GM12875 (cell line): ENCODE data around the gene TANGO6.
"Not testable (repeated sequence)": the region's sequence is repeated elsewhere in the genome, so short reads cannot be mapped to it uniquely, and the experiment has no call there.

ENCODE experiments used
- H3K4me3 ChIP-seq: one replicate; pipeline ENCODE4 v1.5.1; 2011; ENCODE audit warnings: low read depth, low read length, control low read depth
- TF ChIP-seq, protein P1 (sequence below): IDR thresholded peaks from 2 replicates; pipeline ENCODE4 v1.5.1; 2011; ENCODE audit warnings: low read depth, mild to moderate bottlenecking, control low read depth, inconsistent platforms, low read length, moderate library complexity, borderline replicate concordance; ENCODE audit not compliant: insufficient read depth

Gene TANGO6

DNA sequence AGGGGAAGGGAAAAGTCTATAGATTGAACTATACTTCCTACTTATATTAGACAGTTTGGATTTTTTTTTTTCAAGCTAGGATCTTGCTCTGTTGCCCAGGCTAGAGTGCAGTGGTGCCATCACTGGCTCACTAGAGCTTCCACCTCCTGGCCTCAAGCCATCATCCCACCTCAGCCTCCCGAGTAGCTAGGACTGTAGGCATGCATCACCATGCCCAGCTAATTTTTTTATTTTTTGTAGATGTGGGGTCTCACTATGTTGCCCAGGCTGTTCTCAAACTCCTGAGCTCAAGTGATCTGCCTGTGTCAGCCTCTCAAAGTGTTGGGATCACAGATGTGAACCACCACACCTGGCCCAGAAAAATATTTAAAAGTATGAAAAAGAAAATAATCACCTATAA lies 141.1 kb downstream of the TANGO6 start:
- TF ChIP-seq, protein P1, sequence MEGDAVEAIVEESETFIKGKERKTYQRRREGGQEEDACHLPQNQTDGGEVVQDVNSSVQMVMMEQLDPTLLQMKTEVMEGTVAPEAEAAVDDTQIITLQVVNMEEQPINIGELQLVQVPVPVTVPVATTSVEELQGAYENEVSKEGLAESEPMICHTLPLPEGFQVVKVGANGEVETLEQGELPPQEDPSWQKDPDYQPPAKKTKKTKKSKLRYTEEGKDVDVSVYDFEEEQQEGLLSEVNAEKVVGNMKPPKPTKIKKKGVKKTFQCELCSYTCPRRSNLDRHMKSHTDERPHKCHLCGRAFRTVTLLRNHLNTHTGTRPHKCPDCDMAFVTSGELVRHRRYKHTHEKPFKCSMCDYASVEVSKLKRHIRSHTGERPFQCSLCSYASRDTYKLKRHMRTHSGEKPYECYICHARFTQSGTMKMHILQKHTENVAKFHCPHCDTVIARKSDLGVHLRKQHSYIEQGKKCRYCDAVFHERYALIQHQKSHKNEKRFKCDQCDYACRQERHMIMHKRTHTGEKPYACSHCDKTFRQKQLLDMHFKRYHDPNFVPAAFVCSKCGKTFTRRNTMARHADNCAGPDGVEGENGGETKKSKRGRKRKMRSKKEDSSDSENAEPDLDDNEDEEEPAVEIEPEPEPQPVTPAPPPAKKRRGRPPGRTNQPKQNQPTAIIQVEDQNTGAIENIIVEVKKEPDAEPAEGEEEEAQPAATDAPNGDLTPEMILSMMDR = no peak
- no peak overlapping the region for H3K4me3 ChIP-seq

DNA sequence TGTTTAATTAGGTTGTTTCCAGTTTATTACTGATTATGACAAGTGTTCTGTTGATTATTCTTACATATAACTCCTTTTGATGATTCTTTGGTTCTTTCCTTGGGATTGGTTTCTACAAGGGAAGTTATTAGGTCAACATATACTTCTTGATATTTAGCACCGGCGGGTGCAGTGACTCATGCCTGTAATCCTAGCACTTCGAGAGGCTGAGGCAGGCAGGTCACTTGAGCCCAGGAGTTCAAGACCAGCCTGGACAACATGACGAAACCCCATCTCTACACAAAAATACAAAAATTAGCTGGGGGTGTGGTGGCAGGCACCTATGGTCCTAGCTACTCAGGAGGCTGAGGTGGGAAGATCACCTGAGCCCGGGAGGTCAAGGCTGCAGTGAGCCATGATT lies 141.9 kb downstream of the TANGO6 start:
- H3K4me3 ChIP-seq = no peak overlapping the region
- TF ChIP-seq, protein P1 = no peak

DNA sequence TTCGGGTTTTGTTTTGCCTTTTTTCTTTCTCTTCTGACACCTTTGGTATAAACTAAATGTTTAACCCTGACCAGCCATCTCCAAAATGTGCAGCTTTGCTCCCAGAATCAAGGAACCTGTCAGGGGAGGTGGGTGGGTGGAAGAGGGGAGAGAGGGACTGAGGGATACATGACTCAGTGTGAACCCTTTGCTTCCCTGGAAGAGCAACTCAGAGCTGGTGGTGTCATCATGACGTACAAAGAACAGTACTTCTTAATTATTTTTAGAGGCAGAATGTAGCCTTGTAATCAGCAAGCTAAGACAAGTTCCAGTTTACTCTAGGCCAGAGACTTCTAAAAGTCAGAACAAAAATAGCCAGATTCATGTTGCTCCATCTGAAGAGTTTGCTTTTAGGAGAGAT lies 142.5 kb downstream of the TANGO6 start:
- H3K4me3 ChIP-seq = no peak overlapping the region
- TF ChIP-seq, protein P1 = no peak

DNA sequence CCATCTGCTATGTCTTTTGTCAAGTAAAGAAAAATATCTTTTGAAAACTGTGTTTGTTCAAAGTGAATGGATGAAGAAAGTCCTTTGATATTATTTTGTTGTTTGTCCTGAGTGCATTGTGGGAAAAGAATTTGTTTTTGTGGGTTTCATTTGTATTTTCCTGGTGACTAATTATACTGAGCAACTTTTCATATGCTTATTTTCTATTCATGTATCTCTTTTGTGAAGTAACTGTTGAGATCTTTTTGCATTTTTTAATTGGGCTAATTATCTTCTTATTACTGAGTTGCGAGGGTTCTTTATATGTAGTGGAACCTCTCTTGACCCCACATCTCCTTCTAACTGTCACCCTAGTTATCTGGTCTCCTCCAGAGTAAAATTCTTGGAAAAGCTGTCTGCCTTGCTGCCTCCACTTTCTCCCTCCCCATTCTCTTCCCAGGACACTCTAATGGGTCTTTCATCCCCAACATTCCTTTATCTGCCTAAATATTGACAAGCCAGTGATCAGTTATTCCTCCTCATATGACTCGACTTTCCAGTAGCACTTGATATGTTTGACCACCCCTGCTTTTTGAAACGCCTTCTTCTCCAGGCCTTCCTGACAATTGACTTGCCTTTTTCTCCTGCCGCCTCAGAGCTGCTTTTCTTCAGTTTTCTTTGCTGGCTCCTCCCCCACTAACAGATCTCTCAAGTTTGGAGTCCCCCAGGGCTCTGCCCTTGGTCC lies 144.6 kb downstream of the TANGO6 start:
- TF ChIP-seq, protein P1 = no peak
- no peak overlapping the region for H3K4me3 ChIP-seq

DNA sequence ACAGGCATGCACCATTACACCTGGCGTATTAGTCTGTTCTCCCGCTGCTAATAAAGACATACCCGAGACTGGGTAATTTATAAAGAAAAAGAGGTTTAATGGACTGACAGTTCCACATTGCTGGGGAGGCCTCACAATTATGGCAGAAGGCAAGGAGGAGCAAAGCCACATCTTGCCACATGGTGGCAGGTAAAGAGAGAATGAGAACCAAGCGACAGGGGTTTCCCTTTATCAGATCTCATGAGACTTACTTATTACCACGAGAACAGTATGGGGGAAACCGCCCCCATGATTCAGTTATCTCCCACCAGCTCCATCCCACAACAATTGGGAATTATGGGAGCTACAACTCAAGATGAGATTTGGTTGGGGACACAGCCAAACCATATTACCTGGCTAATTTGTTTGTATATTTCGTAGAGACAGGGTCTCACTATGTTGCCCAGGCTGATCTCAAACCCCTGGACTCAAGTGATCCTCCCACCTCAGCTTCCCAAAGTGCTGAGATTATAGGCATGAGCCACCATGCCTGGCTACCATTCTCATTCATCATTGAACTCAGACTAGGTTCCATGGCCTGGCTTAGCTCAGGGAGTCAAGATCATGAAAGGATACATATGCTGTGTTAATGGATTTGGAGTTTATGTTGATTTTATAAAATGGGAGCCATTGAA lies 147.0 kb downstream of the TANGO6 start:
- H3K4me3 ChIP-seq = not testable (repeated sequence)

DNA sequence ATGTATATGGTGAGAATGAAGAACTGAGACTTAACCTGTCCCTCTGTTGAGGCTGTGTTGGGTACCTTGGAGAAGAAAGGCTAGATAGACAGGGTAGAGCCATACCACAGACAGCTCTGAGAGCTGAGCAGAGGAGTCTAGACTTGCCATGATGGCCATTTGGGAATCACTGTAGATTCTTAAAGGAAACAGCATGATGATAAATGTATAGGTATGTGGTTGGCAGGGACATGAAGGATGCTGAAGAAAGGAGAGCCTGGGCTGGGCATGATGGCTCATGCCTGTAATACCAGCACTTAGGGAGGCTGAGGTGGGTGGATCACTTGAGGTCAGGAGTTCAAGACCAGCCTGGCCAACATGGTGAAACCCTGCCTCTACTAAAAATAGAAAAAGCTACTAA lies 147.7 kb downstream of the TANGO6 start:
- H3K4me3 ChIP-seq = no peak overlapping the region
- TF ChIP-seq, protein P1 = no peak

DNA sequence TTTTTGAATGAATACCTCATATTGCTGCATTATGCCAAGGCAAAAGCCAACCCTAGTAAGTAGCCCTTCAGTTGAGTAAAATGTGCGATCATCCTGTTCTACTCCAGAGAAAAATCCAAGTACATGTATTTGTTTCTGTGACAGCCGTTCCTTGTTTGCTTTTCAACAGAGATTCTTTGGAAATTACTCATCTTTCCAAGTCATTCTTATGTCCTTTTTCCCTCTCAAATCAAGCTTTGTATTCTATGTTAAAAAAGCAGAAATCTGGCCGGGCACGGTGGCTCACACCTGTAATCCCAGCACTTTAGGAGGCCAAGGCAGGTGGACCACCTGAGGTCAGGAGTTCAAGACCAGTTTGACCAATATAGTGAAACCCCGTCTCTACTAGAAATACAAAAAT lies 149.2 kb downstream of the TANGO6 start:
- TF ChIP-seq, protein P1 = no peak
- H3K4me3 ChIP-seq = no peak overlapping the region
